Measurements from ENCODE around the gene PPP2CA. TPM values are rescaled to one million over a fixed set of nuclear protein-coding genes. Genes with fewer than 3 reads are reported as not detected.

Gene PPP2CA
- 146 TPM for total RNA-seq (ENCODE audit: unreplicated experiment)
- long read RNA-seq, full-length matches to known transcripts, result 171 of 176 reads
- long read RNA-seq, partial matches to known transcripts, result 2 of 176 reads
- long read RNA-seq, other reads (novel, unspliced or antisense), result 3 of 176 reads

- no peak for TF ChIP-seq CTCF (IDR thresholded peaks at IDR 0.05; ENCODE audit: unreplicated experiment)
- H3K9me3 Mint-ChIP-seq (ENCODE audit: unreplicated experiment), result no peaks in the 10 kb centered on the region
- H3K27ac Mint-ChIP-seq (ENCODE audit: unreplicated experiment), result peak within 1 kb of the TSS; percentile 89
- H3K4me3 Mint-ChIP-seq (ENCODE audit: unreplicated experiment), result peak within 1 kb of the TSS; percentile 97
- H3K27me3 Mint-ChIP-seq (ENCODE audit: unreplicated experiment), result peaks cover 7% of the 10 kb centered on the region
- peaks cover 9% of the 10 kb centered on the region for H3K36me3 Mint-ChIP-seq (ENCODE audit: low read depth, unreplicated experiment)
- H3K4me1 Mint-ChIP-seq (ENCODE audit: unreplicated experiment), result peaks cover 31% of the 10 kb centered on the region
- peak; percentile 99 for DNase-seq (ENCODE audit: low spot score)
These were observed at the start of gene PPP2CA for GRCh38 chr5:134225780-134226440. Gene PPP2CA (minus strand): TSS chr5:134226073. CDS start chr5:134225861, 212 bp downstream.

- H3K9me3 Mint-ChIP-seq (ENCODE audit: unreplicated experiment), result no peaks in the 10 kb centered on the region
- peaks cover 2% of the 10 kb centered on the region for H3K27me3 Mint-ChIP-seq (ENCODE audit: unreplicated experiment)
- no peak overlapping the region for H3K27ac Mint-ChIP-seq (ENCODE audit: unreplicated experiment)
- no peak for TF ChIP-seq CTCF (IDR thresholded peaks at IDR 0.05; ENCODE audit: unreplicated experiment)
- H3K4me3 Mint-ChIP-seq (ENCODE audit: unreplicated experiment), result no peak overlapping the region
- H3K36me3 Mint-ChIP-seq (ENCODE audit: low read depth, unreplicated experiment), result no peaks in the 10 kb centered on the region
- no peak for DNase-seq (ENCODE audit: low spot score)
- H3K4me1 Mint-ChIP-seq (ENCODE audit: unreplicated experiment), result no peaks in the 10 kb centered on the region
These were observed 47.9 kb upstream of the PPP2CA start for GRCh38 chr5:134273642-134274395.

GRCh38 chr5:134271059-134271458, 45.2 kb upstream of the PPP2CA start:
- H3K9me3 Mint-ChIP-seq (ENCODE audit: unreplicated experiment), result no peaks in the 10 kb centered on the region
- DNase-seq (ENCODE audit: low spot score), result no peak
- no peaks in the 10 kb centered on the region for H3K36me3 Mint-ChIP-seq (ENCODE audit: low read depth, unreplicated experiment)
- peaks cover 2% of the 10 kb centered on the region for H3K27me3 Mint-ChIP-seq (ENCODE audit: unreplicated experiment)
- TF ChIP-seq CTCF (IDR thresholded peaks at IDR 0.05; ENCODE audit: unreplicated experiment), result no peak
- no peak overlapping the region for H3K4me3 Mint-ChIP-seq (ENCODE audit: unreplicated experiment)
- no peaks in the 10 kb centered on the region for H3K4me1 Mint-ChIP-seq (ENCODE audit: unreplicated experiment)
- H3K27ac Mint-ChIP-seq (ENCODE audit: unreplicated experiment), result no peak overlapping the region

- H3K27me3 Mint-ChIP-seq (ENCODE audit: unreplicated experiment), result no peaks in the 10 kb centered on the region
- H3K36me3 Mint-ChIP-seq (ENCODE audit: low read depth, unreplicated experiment), result no peaks in the 10 kb centered on the region
- no peaks in the 10 kb centered on the region for H3K4me1 Mint-ChIP-seq (ENCODE audit: unreplicated experiment)
- no peak for DNase-seq (ENCODE audit: low spot score)
- no peak overlapping the region for H3K4me3 Mint-ChIP-seq (ENCODE audit: unreplicated experiment)
- no peaks in the 10 kb centered on the region for H3K9me3 Mint-ChIP-seq (ENCODE audit: unreplicated experiment)
- no peak for TF ChIP-seq CTCF (IDR thresholded peaks at IDR 0.05; ENCODE audit: unreplicated experiment)
- H3K27ac Mint-ChIP-seq (ENCODE audit: unreplicated experiment), result no peak overlapping the region
These were observed 43.0 kb upstream of the PPP2CA start for GRCh38 chr5:134268919-134269318.
